ENCODE measurements around the gene KPNA3. TPM values are rescaled to one million over a fixed set of nuclear protein-coding genes. Genes with fewer than 3 reads are reported as not detected.

KPNA3 gene
- total RNA-seq, 1 experiment from 2014 or later: 36.8 TPM

GRCh38 chr13:49652355-49653305, 139.9 kb downstream of the KPNA3 start:
- no peaks in the 10 kb centered on the region for H3K9me3 ChIP-seq (ENCODE audit: control insufficient read depth, insufficient read depth, low read depth, low read length)
- no peak overlapping the region for H3K4me3 ChIP-seq (ENCODE audit: low read depth in 2 of 2, low read length in 2 of 2)
- ATAC-seq: peak; percentile 84
- in situ Hi-C loops (cut with HindIII; ENCODE audit: low pct_unique_long_range_greater_than_20kb, low sequenced_read_pairs): no loop called here
- peaks cover 2% of the 10 kb centered on the region; the same call in 1 of the 2 replicates for H3K36me3 ChIP-seq (ENCODE audit: control insufficient read depth, insufficient read depth, low read length)
- H3K27ac ChIP-seq (ENCODE audit: low read length): no peak overlapping the region
- BruUV-seq (replicated peaks): no TSS peak
- CTCF ChIA-PET: no interaction called here
- POLR2A ChIA-PET: no interaction called here
- H3K4me1 ChIP-seq (ENCODE audit: control insufficient read depth, insufficient read depth, low read length): no peaks in the 10 kb centered on the region
- H3K27me3 ChIP-seq (ENCODE audit: control insufficient read depth, insufficient read depth, low read length): no peaks in the 10 kb centered on the region
- intact Hi-C loops (cut with micrococcal nuclease; ENCODE audit: unreplicated experiment): no loop called here
- DNase-seq (ENCODE audit: low read depth, low spot score): no peak
- no peak for TF ChIP-seq TCF7L2 (IDR thresholded peaks at IDR 0.05; ENCODE audit: low read depth, low read length)
- no peak for TF ChIP-seq SIN3A (IDR thresholded peaks at IDR 0.05; ENCODE audit: borderline replicate concordance, insufficient read depth, low read depth, low read length)
- peak; percentile 68 for TF ChIP-seq CTCF (IDR thresholded peaks at IDR 0.05)
- no peak for TF ChIP-seq POLR2AphosphoS5 (IDR thresholded peaks at IDR 0.05; ENCODE audit: low read depth, low read length)
- no peak for TF ChIP-seq REST (IDR thresholded peaks at IDR 0.05; ENCODE audit: insufficient read depth in 1 of 2, low read depth in 2 of 2, low read length in 1 of 2)

- H3K4me3 ChIP-seq (ENCODE audit: low read depth in 2 of 2, low read length in 2 of 2): no peak overlapping the region
- no peaks in the 10 kb centered on the region for H3K4me1 ChIP-seq (ENCODE audit: control insufficient read depth, insufficient read depth, low read length)
- intact Hi-C loops (cut with micrococcal nuclease; ENCODE audit: unreplicated experiment) (no loop called here), in situ Hi-C loops (cut with HindIII; ENCODE audit: low pct_unique_long_range_greater_than_20kb, low sequenced_read_pairs) (no loop called here)
- H3K9me3 ChIP-seq (ENCODE audit: control insufficient read depth, insufficient read depth, low read depth, low read length): no peaks in the 10 kb centered on the region
- CTCF ChIA-PET: no interaction called here
- no TSS peak for BruUV-seq (replicated peaks)
- TF ChIP-seq TCF7L2 (IDR thresholded peaks at IDR 0.05; ENCODE audit: low read depth, low read length): no peak
- TF ChIP-seq SIN3A (IDR thresholded peaks at IDR 0.05; ENCODE audit: borderline replicate concordance, insufficient read depth, low read depth, low read length): no peak
- 0 out of 4 replicates have a peak, but pooled peaks of 1 of the 2 experiments have one; percentile 10 for TF ChIP-seq REST (IDR thresholded peaks at IDR 0.05; ENCODE audit: insufficient read depth in 1 of 2, low read depth in 2 of 2, low read length in 1 of 2)
- no peak for TF ChIP-seq POLR2AphosphoS5 (IDR thresholded peaks at IDR 0.05; ENCODE audit: low read depth, low read length)
- peaks cover 2% of the 10 kb centered on the region; the same call in 1 of the 2 replicates for H3K36me3 ChIP-seq (ENCODE audit: control insufficient read depth, insufficient read depth, low read length)
- no peak overlapping the region for H3K27ac ChIP-seq (ENCODE audit: low read length)
- no peaks in the 10 kb centered on the region for H3K27me3 ChIP-seq (ENCODE audit: control insufficient read depth, insufficient read depth, low read length)
- ATAC-seq (no peak), DNase-seq (ENCODE audit: low read depth, low spot score) (no peak)
- POLR2A ChIA-PET: no interaction called here
These were observed 140.7 kb downstream of the KPNA3 start for GRCh38 chr13:49651570-49652354.

Data from Panc1 (cell line).